Measurements from ENCODE around the gene MARCHF10. TPM values are rescaled to one million over a fixed set of nuclear protein-coding genes. Genes with fewer than 3 reads are reported as not detected.

Gene MARCHF10
- total RNA-seq, 4 donors from 2014 or later: 2.1 TPM; not detected in 3

DNA sequence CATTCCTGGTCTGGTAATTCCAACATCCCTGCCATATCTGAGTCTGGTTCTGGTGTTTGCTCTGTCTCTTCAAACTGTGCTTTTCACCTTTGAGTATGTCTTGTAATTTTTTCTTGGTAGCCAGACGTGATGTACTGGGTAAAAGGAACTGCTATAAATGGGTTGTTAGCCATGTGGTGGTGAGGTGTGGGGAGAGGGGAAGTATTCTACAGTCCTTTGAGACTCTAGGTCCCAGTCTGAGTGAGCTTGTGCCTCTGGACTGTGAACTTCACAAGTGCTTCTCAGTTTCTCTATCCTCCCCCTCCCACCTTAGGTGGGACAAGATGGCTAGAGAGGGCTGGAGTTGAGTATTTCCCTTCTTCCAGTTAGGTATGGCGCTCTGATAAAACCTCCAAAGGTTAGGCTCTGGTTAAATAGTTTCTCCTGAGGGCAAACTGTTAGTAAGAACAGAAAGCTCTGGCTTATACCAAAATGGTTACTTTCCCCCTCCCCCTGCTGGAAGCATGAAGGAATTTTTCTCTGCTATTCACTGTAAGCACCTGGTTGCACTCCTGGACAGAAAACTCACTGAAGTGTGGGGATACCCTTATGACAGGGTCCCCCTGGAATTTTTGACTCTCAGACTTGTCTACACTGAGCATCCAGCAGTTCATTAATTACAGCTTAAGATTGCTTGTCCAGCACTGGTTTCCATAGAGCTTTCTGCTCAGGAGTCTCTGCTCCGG lies 87.8 kb downstream of the MARCHF10 start:
- in situ Hi-C loops (cut with MboI; ENCODE audit: low pct_ligation_motif_present in 1 of 4, low pct_unique_long_range_greater_than_20kb in 1 of 4, low sequenced_read_pairs in 3 of 4): loop anchor here in 2 of 4 donors (25.0 kb wide), 1 partner anchor 692 kb away; no protein-coding TSS in a partner anchor
- no peak for DNase-seq
- Histone ChIP-seq H3K36me3 (no peaks in the 10 kb centered on the region), H3K4me3 (no peak overlapping the region), H3K27me3 (peaks cover 8% of the 10 kb centered on the region), H3K9me3 (no peaks in the 10 kb centered on the region), H3K4me1 (peaks cover 0 to 8% (median 4%) of the 10 kb centered on the region in 4 donors), H3K27ac (no peak overlapping the region)
- TF ChIP-seq, protein P1, sequence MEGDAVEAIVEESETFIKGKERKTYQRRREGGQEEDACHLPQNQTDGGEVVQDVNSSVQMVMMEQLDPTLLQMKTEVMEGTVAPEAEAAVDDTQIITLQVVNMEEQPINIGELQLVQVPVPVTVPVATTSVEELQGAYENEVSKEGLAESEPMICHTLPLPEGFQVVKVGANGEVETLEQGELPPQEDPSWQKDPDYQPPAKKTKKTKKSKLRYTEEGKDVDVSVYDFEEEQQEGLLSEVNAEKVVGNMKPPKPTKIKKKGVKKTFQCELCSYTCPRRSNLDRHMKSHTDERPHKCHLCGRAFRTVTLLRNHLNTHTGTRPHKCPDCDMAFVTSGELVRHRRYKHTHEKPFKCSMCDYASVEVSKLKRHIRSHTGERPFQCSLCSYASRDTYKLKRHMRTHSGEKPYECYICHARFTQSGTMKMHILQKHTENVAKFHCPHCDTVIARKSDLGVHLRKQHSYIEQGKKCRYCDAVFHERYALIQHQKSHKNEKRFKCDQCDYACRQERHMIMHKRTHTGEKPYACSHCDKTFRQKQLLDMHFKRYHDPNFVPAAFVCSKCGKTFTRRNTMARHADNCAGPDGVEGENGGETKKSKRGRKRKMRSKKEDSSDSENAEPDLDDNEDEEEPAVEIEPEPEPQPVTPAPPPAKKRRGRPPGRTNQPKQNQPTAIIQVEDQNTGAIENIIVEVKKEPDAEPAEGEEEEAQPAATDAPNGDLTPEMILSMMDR (IDR thresholded peaks at IDR 0.05): peak; percentile 8 to 22 (median 17)
- TF ChIP-seq EP300 (IDR thresholded peaks at IDR 0.05; ENCODE audit: low read depth): no peak
- intact Hi-C loops (cut with DNase I; ENCODE audit: low total_unique reads): no loop called here
- WGBS, 2 donors (ENCODE audit: low coverage in 1 of 2): 60 to 91% methylated on average over 2 to 3 of the region's 3 CpGs

GRCh38 chr17:62719586-62719985 lies 88.5 kb downstream of the MARCHF10 start:
- DNase-seq: no peak
- no peaks in the 10 kb centered on the region for H3K9me3 ChIP-seq
- TF ChIP-seq, protein P1 (IDR thresholded peaks at IDR 0.05): no peak
- in situ Hi-C loops (cut with MboI; ENCODE audit: low pct_ligation_motif_present in 1 of 4, low pct_unique_long_range_greater_than_20kb in 1 of 4, low sequenced_read_pairs in 3 of 4): loop anchor here in 2 of 4 donors (10.0 to 25.0 kb wide), 2 partner anchors 245 to 693 kb away; partner anchors contain the start of gene TANC2 (in 1 of the 2)
- H3K4me3 ChIP-seq: no peak overlapping the region
- WGBS, 2 donors (ENCODE audit: low coverage in 1 of 2): 71 to 76% methylated on average over 1 of the region's 1 CpG
- H3K27me3 ChIP-seq: peaks cover 8% of the 10 kb centered on the region
- H3K4me1 ChIP-seq: peaks cover 0 to 1% (median 0%) of the 10 kb centered on the region in 4 donors
- no peak overlapping the region for H3K27ac ChIP-seq
- no peaks in the 10 kb centered on the region for H3K36me3 ChIP-seq
- intact Hi-C loops (cut with DNase I; ENCODE audit: low total_unique reads): no loop called here

- Histone ChIP-seq H3K4me3 (no peak overlapping the region), H3K9me3 (no peaks in the 10 kb centered on the region), H3K27ac (no peak overlapping the region), H3K36me3 (no peaks in the 10 kb centered on the region), H3K27me3 (peaks cover 5% of the 10 kb centered on the region), H3K4me1 (no peaks in the 10 kb centered on the region)
- WGBS, 2 donors (ENCODE audit: low coverage in 1 of 2): 69 to 79% methylated on average over 10 to 11 of the region's 11 CpGs
- in situ Hi-C loops (cut with MboI; ENCODE audit: low pct_ligation_motif_present in 1 of 4, low pct_unique_long_range_greater_than_20kb in 1 of 4, low sequenced_read_pairs in 3 of 4) (loop anchor here in 2 of 4 donors (10.0 to 25.0 kb wide), 2 partner anchors 246 to 694 kb away; partner anchors contain the start of gene TANC2 (in 1 of the 2)), intact Hi-C loops (cut with DNase I; ENCODE audit: low total_unique reads) (no loop called here)
- TF ChIP-seq POLR2AphosphoS5 (IDR thresholded peaks at IDR 0.05): no peak
- no peak for DNase-seq
Observed at GRCh38 chr17:62718429-62718828, 89.7 kb downstream of the MARCHF10 start.

- in situ Hi-C loops (cut with MboI; ENCODE audit: low pct_ligation_motif_present in 1 of 4, low pct_unique_long_range_greater_than_20kb in 1 of 4, low sequenced_read_pairs in 3 of 4): loop anchor here in 2 of 4 donors (10.0 to 25.0 kb wide), 2 partner anchors 247 to 694 kb away; partner anchors contain the start of gene TANC2 (in 1 of the 2)
- peaks cover 5% of the 10 kb centered on the region for H3K27me3 ChIP-seq
- no peaks in the 10 kb centered on the region for H3K9me3 ChIP-seq
- no peak overlapping the region for H3K4me3 ChIP-seq
- H3K36me3 ChIP-seq: no peaks in the 10 kb centered on the region
- DNase-seq: no peak
- TF ChIP-seq, protein P1 (IDR thresholded peaks at IDR 0.05): no peak
- TF ChIP-seq EP300 (IDR thresholded peaks at IDR 0.05; ENCODE audit: low read depth) (no peak), POLR2A (IDR thresholded peaks at IDR 0.05) (no peak), POLR2AphosphoS5 (IDR thresholded peaks at IDR 0.05) (no peak)
- intact Hi-C loops (cut with DNase I; ENCODE audit: low total_unique reads): no loop called here
- 93 to 100% methylated on average over 1 to 8 of the region's 8 CpGs for WGBS, 2 donors (ENCODE audit: low coverage in 1 of 2)
- no peaks in the 10 kb centered on the region for H3K4me1 ChIP-seq
- no peak overlapping the region for H3K27ac ChIP-seq
Observed at GRCh38 chr17:62717889-62718288, 90.2 kb downstream of the MARCHF10 start.

Measured in transverse colon (tissue), 4 donors.